Stomach (tissue), 9 donors: ENCODE measurements around the gene LSMEM2. TPM values are rescaled to one million over a fixed set of nuclear protein-coding genes. Genes with fewer than 3 reads are reported as not detected.

Source experiments
- DNase-seq, 2 donors: peaks; one replicate each; pipeline versions ENCODE4 v3.0.0 to v3.0.0-alpha.2; 2013 to 2019
- H3K27ac ChIP-seq, 5 donors: fragments of 200-600 bp in 4 of 5; sonication (generic) in 4 of 5; one replicate each; pipeline ENCODE4 v1.5.1; 2013 to 2019; ENCODE audit warnings: mild to moderate bottlenecking in 1 of 5, moderate library complexity in 1 of 5
- H3K27me3 ChIP-seq, 3 donors: fragments of 200-600 bp; sonication (generic); one replicate each; pipeline ENCODE4 v1.5.1; 2017 to 2019; ENCODE audit warnings: mixed run types in 1 of 3
- H3K36me3 ChIP-seq, 4 donors: fragments of 200-600 bp; sonication (generic); 1 replicate in 3 of 4; 2 replicates in 1 of 4; pipeline ENCODE4 v1.5.1; 2016 to 2019
- H3K4me1 ChIP-seq, 4 donors: fragments of 200-600 bp; sonication (generic); one replicate each; pipeline ENCODE4 v1.5.1; 2016 to 2019
- H3K4me3 ChIP-seq, 4 donors: fragments of 200-600 bp; sonication (generic) in 3 of 4; one replicate each; pipeline ENCODE4 v1.5.1; 2016 to 2019; ENCODE audit warnings: mild to moderate bottlenecking in 1 of 4
- H3K9me3 ChIP-seq, 4 donors: fragments of 200-600 bp; sonication (generic); one replicate each; pipeline ENCODE4 v1.5.1; 2016 to 2019
- CTCF ChIP-seq, 7 experiments: fragments of 450-650 bp in 4 of 7; fragments of 200-600 bp in 3 of 7; sonication (generic) in 3 of 7; IDR thresholded peaks; one replicate each; pipeline ENCODE4 v1.5.1; 2016 to 2019; ENCODE audit warnings: antibody characterized with exemption in 7 of 7, control low read depth in 2 of 7, mild to moderate bottlenecking in 1 of 7
- EP300 ChIP-seq: sonication (generic); formaldehyde crosslinking; IDR thresholded peaks from one replicate; pipeline ENCODE4 v1.6.1; 2017; ENCODE audit warnings: antibody characterized with exemption
- POLR2A ChIP-seq, 4 donors: fragments of 450-650 bp; IDR thresholded peaks; one replicate each; pipeline ENCODE4 v1.6.1; 2016; ENCODE audit warnings: antibody characterized with exemption in 4 of 4, control low read depth in 2 of 4, mild to moderate bottlenecking in 1 of 4, moderate library complexity in 1 of 4
- POLR2AphosphoS5 ChIP-seq, 3 donors: sonication (generic); formaldehyde crosslinking; IDR thresholded peaks; one replicate each; pipeline ENCODE4 v1.6.1; 2016; ENCODE audit warnings: antibody characterized with exemption in 3 of 3
- WGBS, 5 donors: extraction: QIAGEN DNeasy Blood & Tissue Kit in 3 of 5; methylation state at CpG; one replicate each; pipeline versions ENCODE4 v1.1.5 to v1.1.7; 2013 to 2018; 5-methylcytosine and 5-hydroxymethylcytosine counted together
- intact Hi-C: fragments of 100-400 bp; cut with DNase I; formaldehyde crosslinking; loops from one replicate; pipeline ENCODE4 v1.15.1; 2023; ENCODE audit warnings: low total_unique reads
- polyA plus RNA-seq, 3 donors: library from polyadenylated mRNA; stranded (reverse); fragments of 200-250 nt; gene quantifications; one replicate each; pipeline ENCODE4 v1.2.3, GENCODE V29; 2013
- total RNA-seq, 5 donors: library from RNA; depleted of rRNA; stranded (reverse); fragments of >200 nt; gene quantifications; one replicate each; pipeline versions ENCODE4 v1.1.0 to v1.2.3, GENCODE V29; 2014 to 2016
- donor health status: healthy with polysubstance abuse.
- donor health status: Bipolar disorder and iron deficiency.
- donor health status: healthy.

LSMEM2 gene
- total and polyA plus RNA-seq, 8 donors, result 0.31 to 0.58 TPM; not detected in 6

- peaks cover 8 to 54% (median 19%) of the 10 kb centered on the region in 4 donors for H3K36me3 ChIP-seq
- H3K9me3 ChIP-seq, result no peaks in the 10 kb centered on the region
- no peak for DNase-seq
- TF ChIP-seq POLR2AphosphoS5 (IDR thresholded peaks at IDR 0.05) (no peak), CTCF (IDR thresholded peaks at IDR 0.05) (no peak), EP300 (no peak), POLR2A (IDR thresholded peaks at IDR 0.05) (no peak)
- intact Hi-C loops, result loop anchor here (5.0 to 10.0 kb wide), 2 partner anchors 49 to 81 kb away; partner anchors contain the start of gene GNAT1
- H3K27ac ChIP-seq, result peak overlapping the region in 3 of 5 donors; percentile 41 to 79 (median 55)
- WGBS, 5 donors, result 58 to 75% (median 63%) methylated on average over 24 to 31 of the region's 31 CpGs
- peak overlapping the region; percentile 32 to 47 (median 38) for H3K4me3 ChIP-seq
- peaks cover 47 to 72% (median 65%) of the 10 kb centered on the region in 4 donors for H3K4me1 ChIP-seq
- H3K27me3 ChIP-seq, result peaks cover 0 to 40% (median 26%) of the 10 kb centered on the region in 3 donors
These were observed 5.2 kb upstream of the LSMEM2 start for GRCh38 chr3:50273689-50274065.

- H3K9me3 ChIP-seq, result no peaks in the 10 kb centered on the region
- TF ChIP-seq POLR2A (IDR thresholded peaks at IDR 0.05) (no peak), POLR2AphosphoS5 (IDR thresholded peaks at IDR 0.05) (peak in 1 of 3 donors; percentile 34), EP300 (no peak), CTCF (IDR thresholded peaks at IDR 0.05) (peak in 5 of 7 experiments; percentile 68 to 88 (median 74))
- intact Hi-C loops, result loop anchor here (5.0 to 10.0 kb wide), 2 partner anchors 50 to 82 kb away; partner anchors contain the start of gene GNAT1
- peaks cover 38 to 69% (median 60%) of the 10 kb centered on the region in 4 donors for H3K4me1 ChIP-seq
- H3K4me3 ChIP-seq, result no peak overlapping the region
- peaks cover 8 to 54% (median 19%) of the 10 kb centered on the region in 4 donors for H3K36me3 ChIP-seq
- peaks cover 0 to 40% (median 26%) of the 10 kb centered on the region in 3 donors for H3K27me3 ChIP-seq
- DNase-seq, result peak; percentile 83 to 87
- 40 to 48% (median 42%) methylated on average over 18 to 26 of the region's 26 CpGs for WGBS, 5 donors
- peak overlapping the region in 3 of 5 donors; percentile 17 to 54 (median 28) for H3K27ac ChIP-seq
These were observed 4.3 kb upstream of the LSMEM2 start for GRCh38 chr3:50274371-50275104.

GRCh38 chr3:50275141-50275995, 3.5 kb upstream of the LSMEM2 start:
- H3K36me3 ChIP-seq, result peaks cover 8 to 54% (median 19%) of the 10 kb centered on the region in 4 donors
- peak overlapping the region in 2 of 5 donors; percentile 28 to 54 for H3K27ac ChIP-seq
- peaks cover 35 to 61% (median 52%) of the 10 kb centered on the region in 4 donors for H3K4me1 ChIP-seq
- intact Hi-C loops, result loop anchor here (10.0 kb wide), 1 partner anchor 51 kb away; no protein-coding TSS in a partner anchor
- no peaks in the 10 kb centered on the region for H3K9me3 ChIP-seq
- H3K4me3 ChIP-seq, result no peak overlapping the region
- WGBS, 5 donors, result 53 to 73% (median 63%) methylated on average over 35 to 65 of the region's 65 CpGs
- peaks cover 0 to 40% (median 26%) of the 10 kb centered on the region in 3 donors for H3K27me3 ChIP-seq
- TF ChIP-seq POLR2AphosphoS5 (IDR thresholded peaks at IDR 0.05), result no peak
- TF ChIP-seq CTCF (IDR thresholded peaks at IDR 0.05), result no peak
- no peak for TF ChIP-seq POLR2A (IDR thresholded peaks at IDR 0.05)
- TF ChIP-seq EP300, result no peak
- no peak for DNase-seq
